KMS-11 (cell line): ENCODE data around the gene PCLO.

Source experiments
- H2AFZ ChIP-seq: fragments of 200-600 bp; sonication (generic); 2 replicates; pipeline ENCODE4 v1.6.1; 2016; ENCODE audit warnings: antibody characterized with exemption, mixed run types, low read depth
- H3K27ac ChIP-seq: fragments of 200-600 bp; sonication (generic); 2 replicates; pipeline ENCODE4 v1.6.1; 2016; ENCODE audit warnings: mild to moderate bottlenecking, mixed run types
- H3K27me3 ChIP-seq: fragments of 200-600 bp; sonication (generic); 2 replicates; pipeline ENCODE4 v1.6.1; 2017; ENCODE audit warnings: mild to moderate bottlenecking, low read depth, mixed run types, moderate library complexity; ENCODE audit not compliant: insufficient read depth
- H3K36me3 ChIP-seq: fragments of 200-600 bp; sonication (generic); 2 replicates; pipeline ENCODE4 v1.6.1; 2017; ENCODE audit warnings: mild to moderate bottlenecking, mixed run types; ENCODE audit not compliant: insufficient read depth
- H3K4me1 ChIP-seq: fragments of 200-600 bp; sonication (generic); 2 replicates; pipeline ENCODE4 v1.6.1; 2016; ENCODE audit warnings: mild to moderate bottlenecking, low read depth, mixed run types; ENCODE audit not compliant: poor library complexity, severe bottlenecking
- H3K4me2 ChIP-seq: fragments of 200-600 bp; sonication (generic); 2 replicates; pipeline ENCODE4 v1.7.0; 2016; ENCODE audit warnings: mild to moderate bottlenecking, mixed run types
- H3K4me3 ChIP-seq: fragments of 200-600 bp; sonication (generic); IDR thresholded peaks from 2 replicates; pipeline ENCODE4 v1.6.1; 2017; ENCODE audit warnings: low read depth, low read length, mixed read lengths; ENCODE audit not compliant: insufficient read depth
- H3K79me2 ChIP-seq: fragments of 200-600 bp; sonication (generic); 2 replicates; pipeline ENCODE4 v1.6.1; 2016; ENCODE audit warnings: low read depth, mixed run types; ENCODE audit not compliant: insufficient read depth
- H3K9ac ChIP-seq: fragments of 200-600 bp; sonication (generic); 2 replicates; pipeline ENCODE4 v1.6.1; 2016; ENCODE audit warnings: mild to moderate bottlenecking, mixed run types
- H4K20me1 ChIP-seq: fragments of 200-600 bp; sonication (generic); 2 replicates; pipeline ENCODE4 v1.6.1; 2016; ENCODE audit warnings: mild to moderate bottlenecking, mixed run types; ENCODE audit not compliant: insufficient read depth
- TF ChIP-seq, protein P1 (sequence below): fragments of 200-600 bp; sonication (generic); conservative IDR thresholded peaks from 2 replicates; pipeline ENCODE4 v1.6.1; 2017; ENCODE audit warnings: low read depth, mild to moderate bottlenecking, antibody characterized with exemption, low read length, moderate library complexity, mixed read lengths

PCLO gene

DNA sequence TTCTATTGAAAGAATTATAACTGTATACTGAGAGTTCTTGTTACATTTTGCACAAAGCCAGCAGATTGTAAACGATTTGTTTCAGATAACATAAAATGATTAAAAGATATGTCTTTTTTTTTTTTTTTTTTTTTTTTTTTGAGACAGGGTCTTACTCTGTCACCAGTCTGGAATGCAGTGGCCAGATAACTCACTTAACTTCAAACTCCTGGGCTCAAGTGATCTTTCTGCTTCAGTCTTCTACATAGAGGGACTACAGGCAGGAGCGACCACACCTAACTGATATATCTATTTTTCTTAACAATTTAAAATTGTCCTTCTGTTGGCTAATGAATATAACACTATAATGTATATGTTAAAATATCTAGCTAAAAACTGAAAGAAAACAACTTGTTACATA is 401.9 kb downstream of the PCLO start:
- H3K27ac ChIP-seq, result no peak overlapping the region
- H3K79me2 ChIP-seq, result no peaks in the 10 kb centered on the region
- no peak overlapping the region for H2AFZ ChIP-seq
- no peaks in the 10 kb centered on the region for H3K36me3 ChIP-seq
- no peaks in the 10 kb centered on the region for H3K4me1 ChIP-seq
- H3K9ac ChIP-seq, result no peak overlapping the region
- no peaks in the 10 kb centered on the region for H3K27me3 ChIP-seq
- H3K4me2 ChIP-seq, result no peak overlapping the region
- H3K4me3 ChIP-seq, result no peak overlapping the region
- TF ChIP-seq, protein P1, sequence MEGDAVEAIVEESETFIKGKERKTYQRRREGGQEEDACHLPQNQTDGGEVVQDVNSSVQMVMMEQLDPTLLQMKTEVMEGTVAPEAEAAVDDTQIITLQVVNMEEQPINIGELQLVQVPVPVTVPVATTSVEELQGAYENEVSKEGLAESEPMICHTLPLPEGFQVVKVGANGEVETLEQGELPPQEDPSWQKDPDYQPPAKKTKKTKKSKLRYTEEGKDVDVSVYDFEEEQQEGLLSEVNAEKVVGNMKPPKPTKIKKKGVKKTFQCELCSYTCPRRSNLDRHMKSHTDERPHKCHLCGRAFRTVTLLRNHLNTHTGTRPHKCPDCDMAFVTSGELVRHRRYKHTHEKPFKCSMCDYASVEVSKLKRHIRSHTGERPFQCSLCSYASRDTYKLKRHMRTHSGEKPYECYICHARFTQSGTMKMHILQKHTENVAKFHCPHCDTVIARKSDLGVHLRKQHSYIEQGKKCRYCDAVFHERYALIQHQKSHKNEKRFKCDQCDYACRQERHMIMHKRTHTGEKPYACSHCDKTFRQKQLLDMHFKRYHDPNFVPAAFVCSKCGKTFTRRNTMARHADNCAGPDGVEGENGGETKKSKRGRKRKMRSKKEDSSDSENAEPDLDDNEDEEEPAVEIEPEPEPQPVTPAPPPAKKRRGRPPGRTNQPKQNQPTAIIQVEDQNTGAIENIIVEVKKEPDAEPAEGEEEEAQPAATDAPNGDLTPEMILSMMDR, result no peak
- H4K20me1 ChIP-seq, result no peaks in the 10 kb centered on the region

DNA sequence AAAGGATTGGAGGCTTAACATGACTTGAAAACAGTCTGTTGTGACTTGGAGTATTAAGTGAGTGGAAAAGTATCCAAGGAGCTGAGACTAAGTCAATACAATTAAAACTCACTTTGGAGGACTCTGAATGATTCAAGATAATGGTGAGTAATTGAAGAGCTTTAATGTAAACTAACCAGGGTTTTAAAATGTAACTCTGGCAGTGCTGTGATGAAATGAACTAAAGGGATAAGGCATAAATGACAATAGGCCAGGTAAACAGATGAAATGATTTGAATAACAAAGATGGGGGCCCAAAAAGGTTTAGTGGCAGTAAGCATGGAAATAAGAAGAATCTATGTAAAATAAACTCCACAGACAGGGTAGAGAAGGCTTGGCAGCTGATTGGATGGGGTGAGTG is 402.6 kb downstream of the PCLO start:
- H3K27ac ChIP-seq, result no peak overlapping the region
- no peak overlapping the region for H3K4me3 ChIP-seq

DNA sequence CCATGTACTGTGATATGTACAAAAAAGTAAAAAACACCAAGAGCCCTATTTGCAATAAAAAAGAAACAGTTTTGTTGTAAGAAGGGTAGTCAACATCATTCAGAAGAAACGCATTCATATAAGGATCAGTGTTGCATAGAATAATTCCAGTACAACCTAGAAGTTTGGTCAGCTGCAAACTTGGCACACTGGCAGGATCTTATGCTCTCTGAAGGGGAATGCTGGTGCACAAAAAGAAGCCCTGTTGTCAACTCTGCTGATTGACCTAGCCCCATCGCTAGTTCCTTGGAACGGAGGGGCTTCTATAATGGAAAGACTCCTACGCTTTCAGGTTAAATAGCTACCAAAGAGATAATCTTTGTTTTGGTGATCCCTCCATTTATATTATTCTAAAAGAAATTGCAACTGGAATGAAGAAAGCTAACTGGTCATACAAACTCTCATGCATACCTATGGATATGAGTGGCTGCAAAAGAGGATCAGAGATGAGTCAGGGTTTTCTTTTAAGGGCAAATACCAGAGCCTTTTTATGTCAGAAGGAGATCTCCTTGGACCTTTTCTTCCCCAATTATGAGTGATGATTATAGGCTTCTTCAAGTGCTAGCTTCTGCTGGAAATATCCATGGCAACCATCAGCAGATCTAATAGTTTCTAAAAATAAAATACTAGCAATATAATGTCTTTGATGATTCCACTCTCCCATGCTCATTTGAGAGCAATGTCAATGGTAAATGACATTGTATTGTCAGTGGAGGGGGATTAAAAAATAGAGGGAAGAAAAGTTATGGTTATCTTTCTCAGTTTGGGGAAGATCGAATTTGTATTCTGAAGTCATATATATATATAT is 406.8 kb downstream of the PCLO start:
- Histone ChIP-seq H3K4me1 (no peaks in the 10 kb centered on the region), H3K4me2 (no peak overlapping the region), H3K4me3 (no peak overlapping the region), H3K27me3 (no peaks in the 10 kb centered on the region), H3K36me3 (no peaks in the 10 kb centered on the region), H2AFZ (no peak overlapping the region), H3K27ac (no peak overlapping the region), H4K20me1 (no peaks in the 10 kb centered on the region), H3K79me2 (no peaks in the 10 kb centered on the region), H3K9ac (no peak overlapping the region)
- TF ChIP-seq, protein P1, result no peak

More for the DNA sequence above, 402.6 kb downstream of the PCLO start:
- Histone ChIP-seq H3K79me2 (no peaks in the 10 kb centered on the region), H3K4me2 (no peak overlapping the region), H3K36me3 (no peaks in the 10 kb centered on the region), H3K27me3 (no peaks in the 10 kb centered on the region), H4K20me1 (no peaks in the 10 kb centered on the region), H3K4me1 (no peaks in the 10 kb centered on the region), H3K9ac (no peak overlapping the region), H2AFZ (no peak overlapping the region)
- TF ChIP-seq, protein P1, result no peak

DNA sequence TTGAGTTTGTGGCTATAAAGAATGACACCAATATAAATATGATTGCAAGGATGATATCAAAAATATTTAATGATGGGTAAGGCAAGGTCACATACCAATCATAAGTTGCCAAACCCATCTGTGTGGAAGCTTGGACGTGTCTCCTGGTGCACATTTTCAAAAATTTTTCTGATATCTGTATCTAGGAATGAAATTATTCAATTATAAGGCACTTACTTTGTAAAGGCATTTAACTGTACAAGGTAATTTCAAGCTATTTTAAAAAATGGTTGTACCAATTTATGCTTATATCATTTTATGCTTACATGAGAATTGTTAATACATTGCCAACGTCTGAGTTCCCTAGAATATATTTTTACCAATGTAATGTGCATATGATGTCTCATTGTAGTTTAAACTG is 412.7 kb downstream of the PCLO start:
- H3K27me3 ChIP-seq, result no peaks in the 10 kb centered on the region
- no peak overlapping the region for H3K27ac ChIP-seq
- no peak overlapping the region for H3K4me3 ChIP-seq
- no peaks in the 10 kb centered on the region for H3K36me3 ChIP-seq
- H3K9ac ChIP-seq, result no peak overlapping the region
- no peaks in the 10 kb centered on the region for H3K79me2 ChIP-seq
- H2AFZ ChIP-seq, result no peak overlapping the region
- TF ChIP-seq, protein P1, result no peak
- no peak overlapping the region for H3K4me2 ChIP-seq
- H4K20me1 ChIP-seq, result no peaks in the 10 kb centered on the region
- no peaks in the 10 kb centered on the region for H3K4me1 ChIP-seq
